ENCODE measurements around the gene SHC3.

The SHC3 gene

GRCh38 chr9:89001917-89002540, 176.6 kb downstream of the SHC3 start:
- Histone ChIP-seq H3K36me3 (ENCODE audit: control insufficient read depth, insufficient read depth, low read length) (peaks cover 40% of the 10 kb centered on the region), H3K4me1 (ENCODE audit: control insufficient read depth, insufficient read depth, low read length, poor library complexity, severe bottlenecking) (peaks cover 7% of the 10 kb centered on the region), H3K27ac (ENCODE audit: low read depth, low read length, severe bottlenecking) (no peak overlapping the region), H3K4me3 (ENCODE audit: extremely low read depth, insufficient read depth, low read length, poor library complexity, severe bottlenecking) (no peak overlapping the region), H3K9me3 (ENCODE audit: control insufficient read depth, low read length) (no peaks in the 10 kb centered on the region)
- WGBS, 2 experiments (ENCODE audit: insufficient coverage in 2 of 2): 96 to 97% methylated on average over 17 to 27 of the region's 27 CpGs

GRCh38 chr9:89000973-89001916, 177.4 kb downstream of the SHC3 start:
- H3K4me1 ChIP-seq (ENCODE audit: control insufficient read depth, insufficient read depth, low read length, poor library complexity, severe bottlenecking): peaks cover 7% of the 10 kb centered on the region
- H3K27ac ChIP-seq (ENCODE audit: low read depth, low read length, severe bottlenecking): no peak overlapping the region
- H3K36me3 ChIP-seq (ENCODE audit: control insufficient read depth, insufficient read depth, low read length): peaks cover 47% of the 10 kb centered on the region
- no peaks in the 10 kb centered on the region for H3K9me3 ChIP-seq (ENCODE audit: control insufficient read depth, low read length)
- WGBS, 2 experiments (ENCODE audit: insufficient coverage in 2 of 2): 50 to 53% methylated on average over 48 to 52 of the region's 52 CpGs
- no peak overlapping the region for H3K4me3 ChIP-seq (ENCODE audit: extremely low read depth, insufficient read depth, low read length, poor library complexity, severe bottlenecking)

GRCh38 chr9:89000371-89000781, 178.2 kb downstream of the SHC3 start:
- Histone ChIP-seq H3K36me3 (ENCODE audit: control insufficient read depth, insufficient read depth, low read length) (peaks cover 50% of the 10 kb centered on the region), H3K4me1 (ENCODE audit: control insufficient read depth, insufficient read depth, low read length, poor library complexity, severe bottlenecking) (peaks cover 7% of the 10 kb centered on the region), H3K27ac (ENCODE audit: low read depth, low read length, severe bottlenecking) (no peak overlapping the region), H3K9me3 (ENCODE audit: control insufficient read depth, low read length) (no peaks in the 10 kb centered on the region), H3K4me3 (ENCODE audit: extremely low read depth, insufficient read depth, low read length, poor library complexity, severe bottlenecking) (no peak overlapping the region)
- 89 to 96% methylated on average over 9 of the region's 9 CpGs for WGBS, 2 experiments (ENCODE audit: insufficient coverage in 2 of 2)

- peaks cover 13% of the 10 kb centered on the region for H3K4me1 ChIP-seq (ENCODE audit: control insufficient read depth, insufficient read depth, low read length, poor library complexity, severe bottlenecking)
- H3K27ac ChIP-seq (ENCODE audit: low read depth, low read length, severe bottlenecking): no peak overlapping the region
- no peak overlapping the region for H3K4me3 ChIP-seq (ENCODE audit: extremely low read depth, insufficient read depth, low read length, poor library complexity, severe bottlenecking)
- no peaks in the 10 kb centered on the region for H3K9me3 ChIP-seq (ENCODE audit: control insufficient read depth, low read length)
- 82 to 100% methylated on average over 4 to 5 of the region's 9 CpGs for WGBS, 2 experiments (ENCODE audit: insufficient coverage in 2 of 2)
- peaks cover 53% of the 10 kb centered on the region for H3K36me3 ChIP-seq (ENCODE audit: control insufficient read depth, insufficient read depth, low read length)
Measured at GRCh38 chr9:88998911-88999310, 179.7 kb downstream of the SHC3 start.

- Histone ChIP-seq H3K4me3 (ENCODE audit: extremely low read depth, insufficient read depth, low read length, poor library complexity, severe bottlenecking) (no peak overlapping the region), H3K4me1 (ENCODE audit: control insufficient read depth, insufficient read depth, low read length, poor library complexity, severe bottlenecking) (peaks cover 13% of the 10 kb centered on the region), H3K36me3 (ENCODE audit: control insufficient read depth, insufficient read depth, low read length) (peaks cover 54% of the 10 kb centered on the region), H3K9me3 (ENCODE audit: control insufficient read depth, low read length) (no peaks in the 10 kb centered on the region), H3K27ac (ENCODE audit: low read depth, low read length, severe bottlenecking) (no peak overlapping the region)
- WGBS, 2 experiments (ENCODE audit: insufficient coverage in 2 of 2): 72 to 79% methylated on average over 2 of the region's 2 CpGs
Measured at GRCh38 chr9:88998503-88998902, 180.1 kb downstream of the SHC3 start.

GRCh38 chr9:88997646-88998045, 181.0 kb downstream of the SHC3 start:
- H3K9me3 ChIP-seq (ENCODE audit: control insufficient read depth, low read length): no peaks in the 10 kb centered on the region
- H3K36me3 ChIP-seq (ENCODE audit: control insufficient read depth, insufficient read depth, low read length): peaks cover 46% of the 10 kb centered on the region
- no peak overlapping the region for H3K4me3 ChIP-seq (ENCODE audit: extremely low read depth, insufficient read depth, low read length, poor library complexity, severe bottlenecking)
- peaks cover 18% of the 10 kb centered on the region for H3K4me1 ChIP-seq (ENCODE audit: control insufficient read depth, insufficient read depth, low read length, poor library complexity, severe bottlenecking)
- no peak overlapping the region for H3K27ac ChIP-seq (ENCODE audit: low read depth, low read length, severe bottlenecking)
- 96 to 97% methylated on average over 8 of the region's 8 CpGs for WGBS, 2 experiments (ENCODE audit: insufficient coverage in 2 of 2)

GRCh38 chr9:88996921-88997235, 181.7 kb downstream of the SHC3 start:
- H3K36me3 ChIP-seq (ENCODE audit: control insufficient read depth, insufficient read depth, low read length): peaks cover 39% of the 10 kb centered on the region

GRCh38 chr9:88996046-88996920, 182.3 kb downstream of the SHC3 start:
- H3K9me3 ChIP-seq (ENCODE audit: control insufficient read depth, low read length): no peaks in the 10 kb centered on the region
- H3K36me3 ChIP-seq (ENCODE audit: control insufficient read depth, insufficient read depth, low read length): peaks cover 35% of the 10 kb centered on the region
- peaks cover 22% of the 10 kb centered on the region for H3K4me1 ChIP-seq (ENCODE audit: control insufficient read depth, insufficient read depth, low read length, poor library complexity, severe bottlenecking)
- WGBS, 2 experiments (ENCODE audit: insufficient coverage in 2 of 2): 94 to 98% methylated on average over 8 to 10 of the region's 14 CpGs
- no peak overlapping the region for H3K4me3 ChIP-seq (ENCODE audit: extremely low read depth, insufficient read depth, low read length, poor library complexity, severe bottlenecking)
- H3K27ac ChIP-seq (ENCODE audit: low read depth, low read length, severe bottlenecking): no peak overlapping the region

More at GRCh38 chr9:88996921-88997235, 181.7 kb downstream of the SHC3 start:
- H3K27ac ChIP-seq (ENCODE audit: low read depth, low read length, severe bottlenecking): no peak overlapping the region
- WGBS, 2 experiments (ENCODE audit: insufficient coverage in 2 of 2): 96 to 100% methylated on average over 2 to 4 of the region's 4 CpGs
- no peak overlapping the region for H3K4me3 ChIP-seq (ENCODE audit: extremely low read depth, insufficient read depth, low read length, poor library complexity, severe bottlenecking)
- H3K4me1 ChIP-seq (ENCODE audit: control insufficient read depth, insufficient read depth, low read length, poor library complexity, severe bottlenecking): peaks cover 22% of the 10 kb centered on the region
- H3K9me3 ChIP-seq (ENCODE audit: control insufficient read depth, low read length): no peaks in the 10 kb centered on the region

- Histone ChIP-seq H3K4me1 (ENCODE audit: control insufficient read depth, insufficient read depth, low read length, poor library complexity, severe bottlenecking) (peaks cover 20% of the 10 kb centered on the region), H3K27ac (ENCODE audit: low read depth, low read length, severe bottlenecking) (no peak overlapping the region), H3K4me3 (ENCODE audit: extremely low read depth, insufficient read depth, low read length, poor library complexity, severe bottlenecking) (no peak overlapping the region), H3K9me3 (ENCODE audit: control insufficient read depth, low read length) (no peaks in the 10 kb centered on the region), H3K36me3 (ENCODE audit: control insufficient read depth, insufficient read depth, low read length) (peaks cover 35% of the 10 kb centered on the region)
- 90 to 98% methylated on average over 4 to 6 of the region's 6 CpGs for WGBS, 2 experiments (ENCODE audit: insufficient coverage in 2 of 2)
Measured at GRCh38 chr9:88995627-88996026, 183.0 kb downstream of the SHC3 start.

- Histone ChIP-seq H3K4me1 (ENCODE audit: control insufficient read depth, insufficient read depth, low read length, poor library complexity, severe bottlenecking) (peaks cover 22% of the 10 kb centered on the region), H3K9me3 (ENCODE audit: control insufficient read depth, low read length) (no peaks in the 10 kb centered on the region), H3K36me3 (ENCODE audit: control insufficient read depth, insufficient read depth, low read length) (peaks cover 35% of the 10 kb centered on the region), H3K27ac (ENCODE audit: low read depth, low read length, severe bottlenecking) (no peak overlapping the region), H3K4me3 (ENCODE audit: extremely low read depth, insufficient read depth, low read length, poor library complexity, severe bottlenecking) (no peak overlapping the region)
- WGBS, 2 experiments (ENCODE audit: insufficient coverage in 2 of 2): 100% methylated on average over 1 to 2 of the region's 6 CpGs
Measured at GRCh38 chr9:88995200-88995577, 183.4 kb downstream of the SHC3 start.
